Measurements from ENCODE around the gene UBE2V1. TPM values are rescaled to one million over a fixed set of nuclear protein-coding genes. Genes with fewer than 3 reads are reported as not detected.

UBE2V1 gene
- 29.4 and 31.4 TPM in 2 replicates for total RNA-seq

GRCh38 chr20:50112512-50113419, at the start of gene UBE2V1:
TSS of gene UBE2V1 (minus strand) at chr20:50113150. CDS start at chr20:50113128, 22 bp downstream.

GRCh38 chr20:50153500-50154377, 40.8 kb upstream of the UBE2V1 start, which contains the start of gene PEDS1:
TSS of gene PEDS1 (minus strand) at chr20:50153723. CDS start at chr20:50153637, 86 bp downstream.

Other genes starting within 250 kb of the UBE2V1 start
- 0.83 and 0.85 TPM in 2 replicates for gene SPATA2, start 197.6 kb downstream of the UBE2V1 start, total RNA-seq
- 44.5 and 49.0 TPM in 2 replicates for gene RNF114, start 176.8 kb downstream of the UBE2V1 start, total RNA-seq
- 0.43 and 0.92 TPM in 2 replicates for gene SNAI1, start 130.2 kb downstream of the UBE2V1 start, total RNA-seq
- gene PEDS1, start 40.6 kb upstream of the UBE2V1 start, total RNA-seq: 16.6 and 22.9 TPM in 2 replicates
- gene CEBPB, start 77.7 kb upstream of the UBE2V1 start, total RNA-seq: 63.3 and 77.2 TPM in 2 replicates